CD4-positive, alpha-beta T cell (primary cell): ENCODE data around the gene CADM1. TPM values are rescaled to one million over a fixed set of nuclear protein-coding genes. Genes with fewer than 3 reads are reported as not detected.

Experiments
- ATAC-seq: fragments of 200-7000 bp; cut with Tn5 transposase; one replicate; pipeline ENCODE4 v1.10.0; 2022; ENCODE audit warnings: mild to moderate bottlenecking; ENCODE audit not compliant: poor library complexity
- CTCF ChIA-PET: fragments of 350-600 bp; sonication (Branson Sonifier 250); formaldehyde crosslinking; loops from one replicate; lab custom pipeline; 2021; ENCODE audit warnings: antibody characterized with exemption, inconsistent platforms; lab: Charles Lee
- POLR2A ChIA-PET: fragments of 350-600 bp; sonication (Branson Sonifier 250); formaldehyde crosslinking; loops from one replicate; lab custom pipeline; 2021; ENCODE audit warnings: antibody characterized with exemption, inconsistent platforms; lab: Charles Lee
- DNase-seq, 14 experiments: peaks; one replicate each; pipeline ENCODE4 v3.0.0-alpha.2; 2013 to 2020; ENCODE audit warnings: mixed read lengths in 2 of 14
- H3K27ac ChIP-seq, 2 donors: one replicate each; pipeline versions ENCODE4 v1.5.1 to v1.7.0; 2013; ENCODE audit warnings: low read length in 2 of 2, low read depth in 1 of 2, mild to moderate bottlenecking in 1 of 2
- H3K27me3 ChIP-seq, 2 experiments: 1 replicate in 1 of 2; 2 replicates in 1 of 2; pipeline versions ENCODE4 v1.6.1 to v1.7.0; 2013; ENCODE audit warnings: low read length in 2 of 2, control low read depth in 1 of 2, mild to moderate bottlenecking in 1 of 2, moderate library complexity in 1 of 2; ENCODE audit not compliant: insufficient read depth in 2 of 2, control insufficient read depth in 1 of 2
- H3K36me3 ChIP-seq: one replicate; pipeline ENCODE4 v1.6.1; 2013; ENCODE audit warnings: low read length, control low read depth; ENCODE audit not compliant: insufficient read depth
- H3K4me1 ChIP-seq: one replicate; pipeline ENCODE4 v1.6.1; 2013; ENCODE audit warnings: low read length, control low read depth; ENCODE audit not compliant: insufficient read depth
- H3K4me3 ChIP-seq: one replicate; pipeline ENCODE4 v1.5.1; 2013; ENCODE audit warnings: mild to moderate bottlenecking, low read length, moderate library complexity
- H3K9me3 ChIP-seq, 2 experiments: 1 replicate in 1 of 2; 2 replicates in 1 of 2; pipeline versions ENCODE4 v1.6.1 to v1.7.0; 2013; ENCODE audit warnings: low read length in 2 of 2, mild to moderate bottlenecking in 2 of 2, control low read depth in 1 of 2, moderate library complexity in 1 of 2; ENCODE audit not compliant: control insufficient read depth in 1 of 2, insufficient read depth in 1 of 2
- H3K27ac Mint-ChIP-seq: one replicate; pipeline ENCODE4 v1.8.0; 2020; ENCODE audit warnings: mixed read lengths
- H3K27me3 Mint-ChIP-seq: one replicate; pipeline ENCODE4 v1.8.0; 2021; ENCODE audit warnings: mixed read lengths
- H3K36me3 Mint-ChIP-seq: one replicate; pipeline ENCODE4 v1.8.0; 2021; ENCODE audit warnings: low read depth, mixed read lengths
- H3K4me1 Mint-ChIP-seq: one replicate; pipeline ENCODE4 v1.8.0; 2021; ENCODE audit warnings: low read depth, mixed read lengths
- H3K4me3 Mint-ChIP-seq: one replicate; pipeline ENCODE4 v1.8.0; 2020; ENCODE audit warnings: mild to moderate bottlenecking, mixed read lengths
- H3K9me3 Mint-ChIP-seq: one replicate; pipeline ENCODE4 v1.8.0; 2020; ENCODE audit warnings: mixed read lengths
- intact Hi-C, 2 experiments: fragments of 100-400 bp; cut with DNase I in 1 of 2; cut with micrococcal nuclease in 1 of 2; formaldehyde crosslinking; loops; one replicate each; pipeline versions ENCODE4 v1.15.1 to v1.9.0; 2023 to 2025; cut with DNase I, micrococcal nuclease
- total RNA-seq, 174 experiments: library from RNA in 2 of 174; stranded (reverse) in 2 of 174; gene quantifications; one replicate each; pipeline ENCODE4 v1.2.3 and lab custom pipeline; 2021 to 2026
- TF ChIP-seq, protein P1 (sequence below): fragments of 200-600 bp; IDR thresholded peaks from one replicate; pipeline ENCODE4 v1.8.0; 2022; ENCODE audit warnings: antibody characterized with exemption, mild to moderate bottlenecking

The CADM1 gene
- total RNA-seq, 2 experiments from 2014 or later: 1.1 to 1.4 TPM

DNA sequence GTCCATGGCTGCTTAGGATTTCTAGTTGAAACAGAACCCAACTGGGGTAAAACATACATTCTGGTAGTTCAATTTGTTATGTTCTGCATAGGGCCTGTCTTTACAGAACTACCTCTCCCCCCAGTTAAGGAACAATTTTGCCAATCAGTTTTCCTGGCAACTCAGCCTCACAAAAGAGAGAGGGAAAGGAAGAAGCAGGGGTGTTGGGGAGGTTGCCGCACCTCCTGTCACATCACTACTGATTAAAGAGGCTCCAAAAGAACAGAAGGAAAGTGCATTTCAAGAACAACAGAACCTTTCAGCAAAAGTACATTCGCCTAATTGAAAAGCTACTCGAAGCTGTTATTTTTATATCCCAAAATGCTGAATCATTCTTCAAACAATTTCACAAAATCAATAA, 217.6 kb downstream of the CADM1 start:
- ChIA-PET POLR2A (no interaction called here), CTCF (no interaction called here)
- Mint-ChIP-seq H3K27ac (no peak overlapping the region), H3K4me3 (no peak overlapping the region), H3K9me3 (no peaks in the 10 kb centered on the region), H3K36me3 (no peaks in the 10 kb centered on the region), H3K4me1 (no peaks in the 10 kb centered on the region), H3K27me3 (peaks cover 10% of the 10 kb centered on the region)
- intact Hi-C loops: no loop called here
- H3K36me3 ChIP-seq: no peaks in the 10 kb centered on the region
- TF ChIP-seq, protein P1, sequence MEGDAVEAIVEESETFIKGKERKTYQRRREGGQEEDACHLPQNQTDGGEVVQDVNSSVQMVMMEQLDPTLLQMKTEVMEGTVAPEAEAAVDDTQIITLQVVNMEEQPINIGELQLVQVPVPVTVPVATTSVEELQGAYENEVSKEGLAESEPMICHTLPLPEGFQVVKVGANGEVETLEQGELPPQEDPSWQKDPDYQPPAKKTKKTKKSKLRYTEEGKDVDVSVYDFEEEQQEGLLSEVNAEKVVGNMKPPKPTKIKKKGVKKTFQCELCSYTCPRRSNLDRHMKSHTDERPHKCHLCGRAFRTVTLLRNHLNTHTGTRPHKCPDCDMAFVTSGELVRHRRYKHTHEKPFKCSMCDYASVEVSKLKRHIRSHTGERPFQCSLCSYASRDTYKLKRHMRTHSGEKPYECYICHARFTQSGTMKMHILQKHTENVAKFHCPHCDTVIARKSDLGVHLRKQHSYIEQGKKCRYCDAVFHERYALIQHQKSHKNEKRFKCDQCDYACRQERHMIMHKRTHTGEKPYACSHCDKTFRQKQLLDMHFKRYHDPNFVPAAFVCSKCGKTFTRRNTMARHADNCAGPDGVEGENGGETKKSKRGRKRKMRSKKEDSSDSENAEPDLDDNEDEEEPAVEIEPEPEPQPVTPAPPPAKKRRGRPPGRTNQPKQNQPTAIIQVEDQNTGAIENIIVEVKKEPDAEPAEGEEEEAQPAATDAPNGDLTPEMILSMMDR: no peak
- no peaks in the 10 kb centered on the region for H3K9me3 ChIP-seq
- no peak for DNase-seq
- H3K4me1 ChIP-seq: no peaks in the 10 kb centered on the region
- no peak overlapping the region for H3K4me3 ChIP-seq
- ATAC-seq: no peak
- H3K27ac ChIP-seq: no peak overlapping the region
- no peaks in the 10 kb centered on the region for H3K27me3 ChIP-seq

- H3K4me3 Mint-ChIP-seq: no peak overlapping the region
- H3K4me1 Mint-ChIP-seq: no peaks in the 10 kb centered on the region
- ChIA-PET POLR2A (no interaction called here), CTCF (no interaction called here)
- Histone ChIP-seq H3K4me1 (no peaks in the 10 kb centered on the region), H3K27ac (no peak overlapping the region), H3K27me3 (no peaks in the 10 kb centered on the region), H3K36me3 (no peaks in the 10 kb centered on the region), H3K9me3 (no peaks in the 10 kb centered on the region), H3K4me3 (no peak overlapping the region)
- TF ChIP-seq, protein P1: no peak
- no peaks in the 10 kb centered on the region for H3K36me3 Mint-ChIP-seq
- ATAC-seq: no peak
- intact Hi-C loops: no loop called here
- no peak for DNase-seq
- no peaks in the 10 kb centered on the region for H3K9me3 Mint-ChIP-seq
- H3K27me3 Mint-ChIP-seq: peaks cover 6% of the 10 kb centered on the region
- no peak overlapping the region for H3K27ac Mint-ChIP-seq
Observed at GRCh38 chr11:115284773-115285172, 219.4 kb downstream of the CADM1 start.

- H3K4me1 Mint-ChIP-seq: no peaks in the 10 kb centered on the region
- H3K36me3 Mint-ChIP-seq: no peaks in the 10 kb centered on the region
- no peak overlapping the region for H3K4me3 Mint-ChIP-seq
- H3K27me3 ChIP-seq: no peaks in the 10 kb centered on the region
- CTCF ChIA-PET: no interaction called here
- no peak overlapping the region for H3K27ac Mint-ChIP-seq
- H3K9me3 ChIP-seq: no peaks in the 10 kb centered on the region
- intact Hi-C loops: no loop called here
- TF ChIP-seq, protein P1: no peak
- H3K36me3 ChIP-seq: no peaks in the 10 kb centered on the region
- ATAC-seq: no peak
- POLR2A ChIA-PET: no interaction called here
- DNase-seq: no peak
- H3K4me3 ChIP-seq: no peak overlapping the region
- H3K4me1 ChIP-seq: no peaks in the 10 kb centered on the region
- peaks cover 4% of the 10 kb centered on the region for H3K27me3 Mint-ChIP-seq
- H3K27ac ChIP-seq: no peak overlapping the region
- no peaks in the 10 kb centered on the region for H3K9me3 Mint-ChIP-seq
Observed at GRCh38 chr11:115282923-115283322, 221.3 kb downstream of the CADM1 start.
